Skeletal muscle satellite cell (primary cell): ENCODE results near the gene KLHL17. TPM values are rescaled to one million over a fixed set of nuclear protein-coding genes. Genes with fewer than 3 reads are reported as not detected.
A peak's percentile ranks its signal among the peaks of the same experiment; 100 is the strongest.

Source experiments
- H3K27me3 ChIP-seq: 2 replicates; pipeline ENCODE4 v1.7.0; 2013; ENCODE audit warnings: low read length; ENCODE audit not compliant: control insufficient read depth, insufficient read depth
- H3K36me3 ChIP-seq: 2 replicates; pipeline ENCODE4 v1.7.0; 2013; ENCODE audit warnings: mild to moderate bottlenecking, control low read depth, low read length; ENCODE audit not compliant: insufficient read depth
- H3K4me1 ChIP-seq: 2 replicates; pipeline ENCODE4 v1.7.0; 2013; ENCODE audit warnings: low read length; ENCODE audit not compliant: control insufficient read depth, insufficient read depth
- H3K4me2 ChIP-seq: 2 replicates; pipeline ENCODE4 v1.7.0; 2013; ENCODE audit warnings: mild to moderate bottlenecking, low read length
- H3K4me3 ChIP-seq: 2 replicates; pipeline ENCODE4 v1.7.0; 2013; ENCODE audit warnings: low read length
- H3K9ac ChIP-seq: 2 replicates; pipeline ENCODE4 v1.7.0; 2013; ENCODE audit warnings: mild to moderate bottlenecking, low read depth, low read length, moderate library complexity
- H3K9me3 ChIP-seq: replicated peaks from 2 replicates; pipeline ENCODE4 v1.7.0; 2013; ENCODE audit warnings: mild to moderate bottlenecking, control low read depth, low read length
- total RNA-seq: library from RNA; depleted of rRNA; stranded (reverse); fragments of >200 nt; gene quantifications from 2 replicates; pipeline ENCODE4 v1.2.3, GENCODE V29; 2012; rRNA removed

KLHL17 gene
- total RNA-seq = 12.7 and 13.9 TPM in 2 replicates

DNA sequence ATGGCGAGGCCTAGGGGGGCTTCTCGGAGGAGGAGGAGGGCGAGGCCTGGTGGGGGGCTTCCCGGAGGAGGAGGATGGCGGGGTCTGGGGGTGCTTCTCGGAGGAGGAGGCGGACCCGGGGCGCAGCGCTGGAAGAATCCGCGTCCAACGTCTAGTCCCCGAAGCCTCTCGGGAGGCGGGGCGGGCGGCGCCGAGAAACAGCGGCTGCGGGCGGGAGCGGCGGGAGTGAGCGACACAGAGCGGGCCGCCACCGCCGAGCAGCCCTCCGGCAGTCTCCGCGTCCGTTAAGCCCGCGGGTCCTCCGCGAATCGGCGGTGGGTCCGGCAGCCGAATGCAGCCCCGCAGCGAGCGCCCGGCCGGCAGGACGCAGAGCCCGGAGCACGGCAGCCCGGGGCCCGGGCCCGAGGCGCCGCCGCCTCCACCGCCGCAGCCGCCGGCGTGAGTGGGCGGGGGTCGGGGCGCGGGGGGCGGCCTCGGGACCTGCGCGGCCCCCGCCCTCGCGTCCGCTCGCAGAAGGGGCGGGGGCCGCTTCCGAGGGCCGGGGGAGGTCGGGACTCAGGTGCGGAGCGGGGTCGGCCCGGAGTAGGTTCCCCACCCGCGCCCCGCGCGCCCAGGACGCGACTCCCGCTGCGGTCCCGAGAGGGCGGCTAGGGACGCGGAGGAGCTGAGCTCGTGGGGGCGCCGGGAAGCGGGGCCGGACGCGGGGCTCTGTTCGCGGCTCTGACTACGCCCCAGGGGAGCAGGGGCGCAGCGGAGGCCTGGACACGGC is at the start of gene KLHL17:
KLHL17 (plus strand) TSS at position 222 of the 769 bp plus-strand sequence; CDS start at position 332, 110 bp downstream.
- no peaks in the 10 kb centered on the region for H3K9me3 ChIP-seq
- H3K27me3 ChIP-seq = no peaks in the 10 kb centered on the region
- H3K4me2 ChIP-seq = peak within 1 kb of the TSS; percentile 83
- peak within 1 kb of the TSS; percentile 62 for H3K9ac ChIP-seq
- H3K4me1 ChIP-seq = peaks cover 13% of the 10 kb centered on the region
- H3K36me3 ChIP-seq = peaks cover 35% of the 10 kb centered on the region
- peak within 1 kb of the TSS; percentile 80 for H3K4me3 ChIP-seq

GRCh38 chr1:910881-911721 is 49.3 kb upstream of the KLHL17 start:
- no peak overlapping the region for H3K4me3 ChIP-seq
- H3K4me1 ChIP-seq = peaks cover 32% of the 10 kb centered on the region
- no peaks in the 10 kb centered on the region for H3K36me3 ChIP-seq
- H3K9me3 ChIP-seq = no peaks in the 10 kb centered on the region
- H3K27me3 ChIP-seq = peaks cover 32% of the 10 kb centered on the region
- peak overlapping the region; percentile 23 for H3K4me2 ChIP-seq
- H3K9ac ChIP-seq = no peak overlapping the region

- H3K9ac ChIP-seq = no peak overlapping the region
- no peak overlapping the region for H3K4me3 ChIP-seq
- H3K4me2 ChIP-seq = no peak overlapping the region
- H3K36me3 ChIP-seq = no peaks in the 10 kb centered on the region
- H3K27me3 ChIP-seq = peaks cover 33% of the 10 kb centered on the region
- peaks cover 32% of the 10 kb centered on the region for H3K4me1 ChIP-seq
- H3K9me3 ChIP-seq = no peaks in the 10 kb centered on the region
Measured at GRCh38 chr1:911875-912739, 48.3 kb upstream of the KLHL17 start.

GRCh38 chr1:912740-913301 is 47.6 kb upstream of the KLHL17 start:
- Histone ChIP-seq H3K9me3 (no peaks in the 10 kb centered on the region), H3K4me1 (peaks cover 29% of the 10 kb centered on the region), H3K4me3 (no peak overlapping the region), H3K4me2 (no peak overlapping the region), H3K36me3 (no peaks in the 10 kb centered on the region), H3K27me3 (peaks cover 38% of the 10 kb centered on the region), H3K9ac (no peak overlapping the region)

GRCh38 chr1:913491-914130 is 46.8 kb upstream of the KLHL17 start:
- Histone ChIP-seq H3K4me1 (peaks cover 29% of the 10 kb centered on the region), H3K9ac (no peak overlapping the region), H3K27me3 (peaks cover 42% of the 10 kb centered on the region), H3K4me3 (no peak overlapping the region), H3K36me3 (no peaks in the 10 kb centered on the region), H3K9me3 (no peaks in the 10 kb centered on the region), H3K4me2 (no peak overlapping the region)

DNA sequence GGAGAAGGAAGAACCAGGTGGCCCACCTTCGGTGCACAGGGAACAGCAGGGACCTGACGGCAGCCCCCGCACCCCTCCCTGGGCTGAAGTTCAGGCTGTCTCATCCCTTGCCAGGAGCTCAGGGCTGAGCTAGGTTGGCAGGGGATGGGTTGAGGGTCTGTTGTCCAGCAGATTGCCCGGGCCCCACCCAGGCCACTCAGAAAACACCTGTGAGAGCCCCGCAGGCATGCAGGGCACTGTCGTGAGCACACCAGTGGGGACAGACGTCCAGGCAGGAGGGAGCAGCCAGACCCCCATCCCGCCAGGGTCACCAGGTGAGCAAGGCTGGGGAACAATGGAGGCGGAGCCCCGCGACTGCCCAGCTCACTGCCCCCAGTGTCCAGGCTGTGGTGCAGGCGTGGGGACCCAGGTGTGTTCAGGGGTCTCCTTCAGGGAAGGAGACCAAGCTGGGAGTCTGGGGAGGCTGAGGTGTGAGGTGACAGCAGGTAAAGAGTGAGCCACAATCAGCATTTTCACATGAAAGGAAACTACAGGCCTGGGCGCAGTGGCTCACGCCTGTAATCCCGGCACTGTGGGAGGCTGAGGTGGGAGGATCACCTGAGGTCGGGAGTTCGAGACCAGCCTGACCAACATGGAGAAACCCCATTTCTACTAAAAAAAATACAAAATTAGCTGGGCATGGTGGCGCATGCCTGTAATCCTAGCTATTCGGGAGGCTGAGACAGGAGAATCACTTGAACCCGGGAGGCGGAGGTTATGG is 46.1 kb upstream of the KLHL17 start:
- Histone ChIP-seq H3K4me3 (no peak overlapping the region), H3K4me2 (no peak overlapping the region), H3K9me3 (no peaks in the 10 kb centered on the region), H3K36me3 (no peaks in the 10 kb centered on the region), H3K9ac (no peak overlapping the region), H3K4me1 (peaks cover 29% of the 10 kb centered on the region), H3K27me3 (peaks cover 45% of the 10 kb centered on the region)

- H3K27me3 ChIP-seq = peaks cover 51% of the 10 kb centered on the region
- peaks cover 29% of the 10 kb centered on the region for H3K4me1 ChIP-seq
- no peaks in the 10 kb centered on the region for H3K9me3 ChIP-seq
Measured at GRCh38 chr1:914891-915280, 45.5 kb upstream of the KLHL17 start.

DNA sequence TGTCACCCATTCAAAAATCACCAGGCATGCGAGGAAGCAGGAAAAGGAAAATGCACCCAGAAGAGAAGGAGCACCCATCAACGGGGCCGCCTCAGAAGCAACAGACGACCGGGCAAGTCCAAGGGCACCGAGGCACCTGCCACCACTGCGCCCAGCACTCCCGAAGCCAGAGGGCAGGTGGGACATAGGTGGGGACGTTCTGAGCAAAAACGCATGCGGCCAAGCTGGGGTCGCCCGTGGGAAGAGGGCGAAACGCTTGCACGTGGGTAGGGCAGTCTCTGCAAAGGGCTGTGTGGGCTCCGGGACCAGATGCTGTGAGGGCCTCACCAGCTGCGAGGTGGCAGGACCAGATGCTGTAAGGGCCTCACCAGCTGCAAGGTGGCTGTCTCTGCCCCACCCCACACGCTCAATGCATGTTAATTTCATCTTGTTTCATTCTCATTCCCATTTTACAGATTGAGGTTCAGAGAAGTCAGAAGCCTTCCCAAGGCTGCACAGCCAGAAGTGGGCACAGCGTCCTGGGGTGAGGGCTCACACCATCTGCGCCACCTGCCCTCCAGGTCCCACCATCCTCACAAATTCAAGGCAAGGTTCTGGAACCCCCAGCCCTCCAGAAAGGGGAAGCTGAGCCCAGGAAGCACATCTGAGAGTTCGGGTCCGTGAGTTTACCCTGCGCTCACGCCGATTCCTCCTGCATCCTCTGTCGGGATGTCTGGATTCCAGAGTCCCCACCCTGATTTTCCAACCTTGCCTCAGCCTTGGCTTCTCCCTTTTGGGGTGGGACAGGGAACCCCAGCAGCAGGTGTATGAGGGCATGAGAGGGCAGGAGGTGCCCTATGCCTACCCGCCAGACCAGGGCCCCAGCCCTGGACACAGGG is 44.9 kb upstream of the KLHL17 start:
- Histone ChIP-seq H3K4me3 (no peak overlapping the region), H3K4me1 (peaks cover 27% of the 10 kb centered on the region), H3K9me3 (no peaks in the 10 kb centered on the region), H3K27me3 (peaks cover 54% of the 10 kb centered on the region), H3K4me2 (no peak overlapping the region), H3K9ac (no peak overlapping the region), H3K36me3 (no peaks in the 10 kb centered on the region)

More at GRCh38 chr1:914891-915280, 45.5 kb upstream of the KLHL17 start:
- no peak overlapping the region for H3K9ac ChIP-seq
- H3K4me2 ChIP-seq = no peak overlapping the region
- no peak overlapping the region for H3K4me3 ChIP-seq
- H3K36me3 ChIP-seq = no peaks in the 10 kb centered on the region

- no peak overlapping the region for H3K4me3 ChIP-seq
Measured at GRCh38 chr1:916173-917075, 44.0 kb upstream of the KLHL17 start.

More at GRCh38 chr1:916173-917075, 44.0 kb upstream of the KLHL17 start:
- no peak overlapping the region for H3K9ac ChIP-seq
- no peaks in the 10 kb centered on the region for H3K36me3 ChIP-seq
- no peaks in the 10 kb centered on the region for H3K9me3 ChIP-seq
- peak overlapping the region; percentile 42 for H3K4me2 ChIP-seq
- H3K27me3 ChIP-seq = peaks cover 54% of the 10 kb centered on the region
- H3K4me1 ChIP-seq = peaks cover 27% of the 10 kb centered on the region
